Mammary microvascular endothelial cell (primary cell): ENCODE measurements around the gene OVOL1. TPM values are rescaled to one million over a fixed set of nuclear protein-coding genes. Genes with fewer than 3 reads are reported as not detected.

ENCODE experiments used
- total RNA-seq: library from RNA; depleted of rRNA; stranded (reverse); fragments of >200 nt; gene quantifications from 2 replicates; pipeline ENCODE4 v1.2.3, GENCODE V29; 2015

OVOL1 gene
- total RNA-seq, result not detected in 2 replicates

DNA sequence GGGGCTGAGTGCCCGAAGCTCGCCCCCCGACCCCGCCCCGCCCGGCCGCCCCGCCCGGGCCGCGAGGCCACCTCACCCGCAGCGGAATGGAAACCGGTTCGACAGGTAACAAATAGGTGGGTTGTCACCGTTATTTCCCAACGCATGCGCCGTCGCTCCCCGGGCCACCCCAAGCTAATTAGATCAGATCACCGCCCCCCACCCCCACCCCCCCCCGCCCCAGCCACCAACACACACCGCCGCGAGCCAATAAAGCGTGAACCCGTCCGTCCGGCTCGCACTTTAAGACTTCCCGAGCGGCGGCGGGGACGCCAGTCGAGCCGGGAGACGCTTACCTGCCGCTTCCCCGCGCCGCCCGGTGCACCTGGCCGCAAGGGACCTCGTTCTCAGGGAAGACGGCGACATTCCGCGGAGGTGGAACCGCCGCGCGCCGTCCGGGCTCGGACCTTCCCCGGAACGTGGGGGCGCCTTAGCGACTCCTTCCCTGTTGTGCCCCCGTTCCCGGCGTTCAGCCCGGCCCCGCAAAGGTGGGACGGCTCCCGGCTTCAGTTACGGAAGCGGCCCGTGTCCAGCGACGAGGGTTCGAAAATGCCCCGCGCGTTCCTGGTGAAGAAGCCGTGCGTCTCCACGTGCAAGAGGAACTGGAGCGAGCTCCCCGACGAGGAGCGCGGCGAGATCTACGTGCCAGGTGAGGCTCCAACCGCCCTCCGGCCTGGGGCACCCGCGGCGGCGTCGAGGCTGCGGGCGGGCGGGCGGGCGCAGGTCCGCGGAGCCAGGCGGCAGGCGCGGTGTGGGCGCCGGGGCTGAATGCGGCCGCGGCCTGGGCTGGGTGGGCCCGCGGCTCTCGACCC, at the start of gene OVOL1:
TSS of gene OVOL1 (plus strand) at position 278 of the 851 bp plus-strand sequence. CDS start at position 589, 311 bp downstream.

GRCh38 chr11:65780770-65781151, 6.1 kb upstream of the OVOL1 start, which contains the start of gene AP5B1:
AP5B1 (minus strand) TSS chr11:65780976; CDS start chr11:65780591, 385 bp downstream.

GRCh38 chr11:65833297-65834030, 46.6 kb downstream of the OVOL1 start, which contains the start of gene SNX32:
SNX32 (plus strand) TSS chr11:65833963; CDS start chr11:65834066, 103 bp downstream.

Other genes with a start within 250 kb of the OVOL1 start
- gene LTBP3, start 228.7 kb upstream of the OVOL1 start, total RNA-seq, result 45.1 and 58.2 TPM in 2 replicates
- 70.6 and 76.7 TPM in 2 replicates for gene ZNRD2, start 216.6 kb upstream of the OVOL1 start, total RNA-seq
- gene FAM89B, start 214.5 kb upstream of the OVOL1 start, total RNA-seq, result 45.8 and 46.7 TPM in 2 replicates
- gene EHBP1L1, start 211.0 kb upstream of the OVOL1 start, total RNA-seq, result 33.7 and 53.4 TPM in 2 replicates
- 0.27 TPM in 1 of 2 replicates, not detected in the other for gene KCNK7, start 191.3 kb upstream of the OVOL1 start, total RNA-seq
- 122 and 126 TPM in 2 replicates for gene MAP3K11, start 172.8 kb upstream of the OVOL1 start, total RNA-seq
- gene PCNX3, start 171.3 kb upstream of the OVOL1 start, total RNA-seq, result 40.7 and 41.1 TPM in 2 replicates
- gene SIPA1, start 149.0 kb upstream of the OVOL1 start, total RNA-seq, result 61.1 and 68.3 TPM in 2 replicates
- gene RELA, start 124.1 kb upstream of the OVOL1 start, total RNA-seq, result 63.1 and 67.4 TPM in 2 replicates
- 42.8 and 56.6 TPM in 2 replicates for gene KAT5, start 74.8 kb upstream of the OVOL1 start, total RNA-seq
- gene RNASEH2C, start 66.3 kb upstream of the OVOL1 start, total RNA-seq, result 92.3 and 93.2 TPM in 2 replicates
- 10.8 and 11.3 TPM in 2 replicates for gene AP5B1, start 6.1 kb upstream of the OVOL1 start, total RNA-seq
- not detected in 2 replicates for gene SNX32, start 46.9 kb downstream of the OVOL1 start, total RNA-seq
- gene CFL1, start 71.1 kb downstream of the OVOL1 start, total RNA-seq, result 2,226 and 2,249 TPM in 2 replicates
- gene MUS81, start 73.4 kb downstream of the OVOL1 start, total RNA-seq, result 35.0 and 40.1 TPM in 2 replicates
- 29.5 and 33.7 TPM in 2 replicates for gene EFEMP2, start 85.7 kb downstream of the OVOL1 start, total RNA-seq
- gene CTSW, start 92.8 kb downstream of the OVOL1 start, total RNA-seq, result 0.20 TPM in 1 of 2 replicates, not detected in the other
- gene FIBP, start 101.4 kb downstream of the OVOL1 start, total RNA-seq, result 95.7 and 125 TPM in 2 replicates
- gene CCDC85B, start 103.6 kb downstream of the OVOL1 start, total RNA-seq, result 258 and 273 TPM in 2 replicates
- 125 and 127 TPM in 2 replicates for gene FOSL1, start 113.3 kb downstream of the OVOL1 start, total RNA-seq
- 18.9 and 19.7 TPM in 2 replicates for gene C11orf68, start 132.0 kb downstream of the OVOL1 start, total RNA-seq
- gene DRAP1, start 132.4 kb downstream of the OVOL1 start, total RNA-seq, result 209 and 235 TPM in 2 replicates
- not detected in 2 replicates for gene TSGA10IP, start 158.4 kb downstream of the OVOL1 start, total RNA-seq
- 32.7 and 43.3 TPM in 2 replicates for gene SART1, start 174.7 kb downstream of the OVOL1 start, total RNA-seq
- 27.2 and 38.1 TPM in 2 replicates for gene EIF1AD, start 215.1 kb downstream of the OVOL1 start, total RNA-seq
- gene BANF1, start 215.4 kb downstream of the OVOL1 start, total RNA-seq, result 109 and 139 TPM in 2 replicates
- 0.20 and 0.25 TPM in 2 replicates for gene CST6, start 224.9 kb downstream of the OVOL1 start, total RNA-seq
- gene CATSPER1, start 239.4 kb downstream of the OVOL1 start, total RNA-seq, result 0.47 TPM in 1 of 2 replicates, not detected in the other